Ovary (tissue), 9 donors: ENCODE results near the gene MRPS10. TPM values are rescaled to one million over a fixed set of nuclear protein-coding genes. Genes with fewer than 3 reads are reported as not detected.

Source experiments
- DNase-seq, 5 donors: peaks; one replicate each; pipeline ENCODE4 v3.0.0-alpha.2; 2019 to 2020
- H3K27ac ChIP-seq, 2 donors: fragments of 200-600 bp; one replicate each; pipeline versions ENCODE4 v1.5.1 to v1.8.0; 2019 to 2022
- H3K27me3 ChIP-seq: fragments of 200-600 bp; one replicate; pipeline ENCODE4 v1.8.0; 2022
- H3K36me3 ChIP-seq: fragments of 200-600 bp; sonication (generic); one replicate; pipeline ENCODE4 v1.5.1; 2019
- H3K4me1 ChIP-seq: one replicate; pipeline ENCODE4 v1.8.1; 2013; ENCODE audit warnings: mild to moderate bottlenecking, moderate library complexity; ENCODE audit not compliant: insufficient read depth
- H3K4me3 ChIP-seq: fragments of 200-600 bp; sonication (generic); one replicate; pipeline ENCODE4 v1.5.1; 2017
- H3K9me3 ChIP-seq, 2 donors: fragments of 200-600 bp in 1 of 2; sonication (generic) in 1 of 2; one replicate each; pipeline versions ENCODE4 v1.5.1 to v1.8.1; 2013 to 2019; ENCODE audit warnings: mild to moderate bottlenecking in 1 of 2, moderate library complexity in 1 of 2
- CTCF ChIP-seq, 3 donors: fragments of 450-650 bp in 2 of 3; fragments of 200-600 bp in 1 of 3; IDR thresholded peaks; one replicate each; pipeline versions ENCODE4 v1.5.1 to v1.8.0; 2016 to 2022; ENCODE audit warnings: antibody characterized with exemption in 3 of 3, mild to moderate bottlenecking in 1 of 3
- EP300 ChIP-seq: sonication (generic); formaldehyde crosslinking; IDR thresholded peaks from one replicate; pipeline ENCODE4 v1.6.1; 2017; ENCODE audit warnings: antibody characterized with exemption
- POLR2A ChIP-seq: fragments of 450-650 bp; IDR thresholded peaks from one replicate; pipeline ENCODE4 v1.6.1; 2017; ENCODE audit warnings: antibody characterized with exemption, mild to moderate bottlenecking, moderate library complexity
- WGBS, 3 donors: extraction: QIAGEN DNeasy Blood & Tissue Kit in 1 of 3; methylation state at CpG; one replicate each; pipeline versions ENCODE4 v1.1.5 to v1.1.7; 2013 to 2017; 5-methylcytosine and 5-hydroxymethylcytosine counted together
- intact Hi-C, 4 donors: fragments of 100-400 bp; cut with DNase I; formaldehyde crosslinking; loops; one replicate each; pipeline versions ENCODE4 v1.11.0 to v1.15.1; 2022 to 2023
- polyA plus RNA-seq, 2 donors: library from polyadenylated mRNA; stranded (reverse); fragments of 200-250 nt in 1 of 2; fragments of 350-450 nt in 1 of 2; fragmentation: Illumina TruSeq in 1 of 2; extraction: RNeasy Lipid Tissue Mini Kit (QIAGEN cat#74804) in 1 of 2; gene quantifications; one replicate each; pipeline ENCODE4 v1.2.3, GENCODE V29; 2013 to 2014
- total RNA-seq, 7 donors: library from RNA; depleted of rRNA in 2 of 7; stranded (reverse); fragments of >200 nt in 2 of 7; fragmentation: NEBNext Ultra II Directional in 3 of 7; extraction: Animal tissue kit (Norgen Biotek cat#: 25700) in 3 of 7; gene quantifications; one replicate each; pipeline versions ENCODE4 v1.1.0 to v1.2.4, GENCODE V29; 2016 to 2023
- donor health status: DM: no; HTN: no; CAD: no; lungs with moderate emphysema.
- donor health status: DM: no; HTN: no; CAD: no.
- donor health status: Bipolar disorder and iron deficiency.
- donor health status: DM: yes; HTN: yes; CAD: no.
- donor health status: DM: no; HTN: no; CAD: no.
- donor health status: DM: yes; HTN: yes; CAD: no.

Gene MRPS10
- total and polyA plus RNA-seq, 9 donors = 14.9 to 37.3 (median 24.6) TPM

- no peaks in the 10 kb centered on the region for H3K9me3 ChIP-seq
- no peak for DNase-seq
- H3K27me3 ChIP-seq = no peaks in the 10 kb centered on the region
- H3K36me3 ChIP-seq = no peaks in the 10 kb centered on the region
- WGBS, 3 donors = 94 to 99% (median 98%) methylated on average over 3 of the region's 3 CpGs
- H3K27ac ChIP-seq = no peak overlapping the region
- intact Hi-C loops = no loop called here
- H3K4me1 ChIP-seq = peaks cover 7% of the 10 kb centered on the region
- H3K4me3 ChIP-seq = no peak overlapping the region
- no peak for TF ChIP-seq POLR2A
- no peak for TF ChIP-seq EP300
- no peak for TF ChIP-seq CTCF (IDR thresholded peaks at IDR 0.05)
Measured at GRCh38 chr6:42232035-42232434, 14.4 kb upstream of the MRPS10 start.

GRCh38 chr6:42230345-42231321 is 13.0 kb upstream of the MRPS10 start:
- Histone ChIP-seq H3K9me3 (no peaks in the 10 kb centered on the region), H3K36me3 (no peaks in the 10 kb centered on the region), H3K4me3 (no peak overlapping the region), H3K4me1 (peaks cover 7% of the 10 kb centered on the region), H3K27me3 (no peaks in the 10 kb centered on the region), H3K27ac (no peak overlapping the region)
- peak in 3 of 5 donors; percentile 36 to 55 (median 54) for DNase-seq
- WGBS, 3 donors = 40 to 43% (median 41%) methylated on average over 8 of the region's 8 CpGs
- intact Hi-C loops = no loop called here
- TF ChIP-seq EP300 (no peak), CTCF (IDR thresholded peaks at IDR 0.05) (no peak), POLR2A (no peak)

GRCh38 chr6:42229506-42230119 is 12.0 kb upstream of the MRPS10 start:
- Histone ChIP-seq H3K27ac (no peak overlapping the region), H3K9me3 (no peaks in the 10 kb centered on the region), H3K36me3 (no peaks in the 10 kb centered on the region), H3K27me3 (no peaks in the 10 kb centered on the region), H3K4me1 (peaks cover 7% of the 10 kb centered on the region), H3K4me3 (no peak overlapping the region)
- intact Hi-C loops = no loop called here
- WGBS, 3 donors = 56 to 61% (median 59%) methylated on average over 6 of the region's 6 CpGs
- TF ChIP-seq EP300 (no peak), POLR2A (no peak), CTCF (IDR thresholded peaks at IDR 0.05) (no peak)
- no peak for DNase-seq

- H3K4me3 ChIP-seq = no peak overlapping the region
- intact Hi-C loops = no loop called here
- H3K27ac ChIP-seq = no peak overlapping the region
- TF ChIP-seq POLR2A (no peak), CTCF (IDR thresholded peaks at IDR 0.05) (no peak), EP300 (no peak)
- WGBS, 3 donors = 86 to 92% (median 87%) methylated on average over 15 of the region's 15 CpGs
- DNase-seq = no peak
- no peaks in the 10 kb centered on the region for H3K27me3 ChIP-seq
- H3K36me3 ChIP-seq = no peaks in the 10 kb centered on the region
- peaks cover 7% of the 10 kb centered on the region for H3K4me1 ChIP-seq
- no peaks in the 10 kb centered on the region for H3K9me3 ChIP-seq
Measured at GRCh38 chr6:42228305-42228704, 10.6 kb upstream of the MRPS10 start.
